ENCODE measurements around the gene ZNF705A. TPM values are rescaled to one million over a fixed set of nuclear protein-coding genes. Genes with fewer than 3 reads are reported as not detected.
A peak's percentile ranks its signal among the peaks of the same experiment; 100 is the strongest.
"Not testable (repeated sequence)": the region's sequence is repeated elsewhere in the genome, so short reads cannot be mapped to it uniquely, and the experiment has no call there.

ZNF705A gene
- under 0.01 TPM in 1 of 2 replicates, not detected in the other for total RNA-seq

DNA sequence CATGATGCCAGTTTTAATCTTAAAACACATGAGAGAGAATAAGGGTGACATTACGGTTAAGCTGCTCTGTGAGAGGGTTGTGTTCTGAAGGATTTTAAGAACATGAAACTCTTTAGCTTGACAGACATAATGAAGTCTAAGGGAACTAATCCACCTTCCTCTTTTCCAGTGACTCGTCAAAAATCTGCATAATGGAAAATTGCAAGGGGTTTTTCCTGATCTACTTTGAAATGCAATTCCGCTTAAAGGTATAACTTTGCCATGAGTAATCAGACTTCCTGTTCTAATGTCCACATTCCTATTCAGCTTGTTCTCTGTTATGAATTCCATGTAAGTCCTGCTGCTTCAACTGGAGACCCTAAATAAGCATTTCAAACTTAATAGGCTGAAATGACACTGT, at the start of gene ZNF705A:
ZNF705A (plus strand) TSS at position 171 of the 400 bp plus-strand sequence. CDS start 15,611 bp downstream, outside the sequence.
- peak; percentile 86 to 93 for DNase-seq (ENCODE audit: low read depth in 2 of 2)

DNA sequence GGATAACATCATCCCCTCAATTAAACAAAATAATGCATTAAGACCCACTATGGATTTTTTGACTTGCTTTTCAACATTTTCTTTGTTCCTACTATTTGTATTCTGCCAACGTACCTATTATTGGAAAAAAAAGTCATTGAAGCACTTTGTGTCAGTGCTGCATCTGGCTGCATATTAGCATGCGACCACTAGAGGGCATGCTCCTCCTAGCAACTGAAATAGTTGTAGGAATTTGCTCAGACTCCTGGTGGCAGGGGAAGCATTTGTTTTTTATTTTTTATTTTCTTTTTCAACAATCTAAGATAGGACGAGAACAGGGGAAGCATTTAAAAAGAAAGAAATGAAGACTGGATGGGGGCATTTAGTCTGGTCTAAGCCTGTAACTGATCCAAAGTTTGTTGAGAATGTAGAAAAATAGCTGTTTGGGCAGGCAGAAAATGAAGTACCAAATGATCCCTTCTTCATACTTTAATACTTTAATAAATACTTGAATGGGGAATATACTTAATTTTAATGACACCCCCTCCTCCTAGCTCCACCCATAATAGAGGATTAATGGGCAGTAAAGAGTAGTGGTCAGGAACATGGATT, 47.9 kb upstream of the ZNF705A start:
- DNase-seq (ENCODE audit: low read depth in 2 of 2): peak; percentile 78 to 82

DNA sequence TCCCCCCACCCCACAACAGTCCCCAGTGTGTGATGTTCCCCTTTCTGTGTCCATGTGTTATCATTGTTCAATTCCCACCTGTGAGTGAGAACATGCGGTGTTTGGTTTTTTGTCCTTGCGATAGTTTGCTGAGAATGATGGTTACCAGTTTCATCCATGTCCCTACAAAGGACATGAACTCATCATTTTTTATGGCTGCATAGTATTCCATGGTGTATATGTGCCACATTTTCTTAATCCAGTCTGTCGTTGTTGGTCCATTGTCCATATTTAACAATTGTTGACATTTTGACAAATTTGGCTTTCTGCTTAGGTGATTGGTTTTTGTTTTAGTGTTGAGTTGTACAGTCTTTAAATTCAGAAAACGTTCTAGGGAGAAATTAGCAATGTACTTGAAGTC, 43.7 kb upstream of the ZNF705A start:
- not testable (repeated sequence) for DNase-seq (ENCODE audit: low read depth in 2 of 2)

- DNase-seq (ENCODE audit: low read depth in 2 of 2): no peak
Observed at GRCh38 chr12:8120072-8120713, 36.6 kb upstream of the ZNF705A start.

- DNase-seq (ENCODE audit: low read depth in 2 of 2): no peak
Observed at GRCh38 chr12:8123124-8123912, 33.5 kb upstream of the ZNF705A start, which contains the start of gene CLEC4A. Gene CLEC4A (plus strand): TSS chr12:8123617. CDS start chr12:8123879, 262 bp downstream.

GRCh38 chr12:8127138-8127537, 29.7 kb upstream of the ZNF705A start:
- DNase-seq (ENCODE audit: low read depth in 2 of 2): no peak

DNA sequence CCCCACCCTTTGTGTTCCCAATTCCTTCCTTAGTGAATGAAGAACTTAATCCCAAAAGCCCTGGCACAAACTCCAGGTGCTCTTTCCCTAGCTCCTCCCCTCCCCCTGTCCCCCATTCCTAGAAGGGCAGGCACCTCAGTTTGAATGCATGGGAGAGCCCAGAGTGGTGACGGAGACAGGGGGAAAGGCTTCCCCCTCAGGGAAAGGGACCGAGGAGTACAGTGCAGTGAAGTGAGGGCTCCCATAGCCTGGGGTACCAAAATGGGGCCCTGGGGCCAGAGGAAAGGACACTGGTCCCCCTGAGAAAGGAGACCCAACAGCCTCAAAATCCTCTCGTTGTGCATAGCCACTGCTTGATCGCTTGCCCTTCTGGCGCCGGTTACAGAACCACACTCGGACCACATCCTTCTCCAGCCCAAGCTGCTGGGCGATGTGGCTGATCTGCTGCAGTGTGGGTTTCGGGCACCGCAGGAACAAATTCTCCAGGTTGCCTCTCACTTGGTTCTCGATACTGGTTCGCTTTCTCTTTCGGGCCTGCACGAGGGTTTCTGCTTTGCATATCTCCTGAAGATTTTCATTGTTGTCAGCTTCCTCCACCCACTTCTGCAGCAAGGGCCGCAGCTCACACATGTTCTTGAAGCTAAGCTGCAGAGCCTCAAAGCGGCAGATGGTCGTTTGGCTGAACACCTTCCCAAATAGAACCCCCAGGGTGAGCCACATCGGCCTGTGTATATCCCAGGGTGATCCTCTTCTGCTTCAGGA, 23.0 kb upstream of the ZNF705A start:
- DNase-seq (ENCODE audit: low read depth in 2 of 2): not testable (repeated sequence)

DNA sequence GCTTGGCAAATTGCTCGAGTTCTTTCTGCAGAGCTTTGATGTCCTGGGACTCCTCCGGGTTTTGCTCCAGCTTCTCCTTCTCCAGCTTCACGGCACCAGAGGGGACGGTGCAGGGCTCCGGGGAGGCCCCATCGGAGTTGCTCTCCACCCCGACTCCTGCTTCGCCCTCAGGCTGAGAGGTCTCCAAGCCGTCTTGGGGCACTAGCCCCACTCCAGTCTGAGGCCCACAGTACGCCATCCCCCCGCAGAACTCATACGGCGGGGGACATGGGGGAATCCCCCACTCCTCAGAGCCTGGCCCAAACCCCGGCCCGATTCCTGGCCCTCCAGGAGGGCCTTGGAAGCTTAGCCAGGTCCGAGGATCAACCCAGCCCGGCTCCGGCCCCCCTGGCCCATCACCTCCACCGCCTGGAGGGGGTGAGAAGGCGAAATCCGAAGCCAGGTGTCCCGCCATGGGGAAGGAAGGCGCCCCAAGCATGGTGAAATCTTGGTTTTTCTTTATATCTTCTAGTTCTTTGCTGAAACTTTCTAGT, 22.4 kb upstream of the ZNF705A start:
- DNase-seq (ENCODE audit: low read depth in 2 of 2): not testable (repeated sequence)

- not testable (repeated sequence) for DNase-seq (ENCODE audit: low read depth in 2 of 2)
Observed at GRCh38 chr12:8141647-8142046, 15.2 kb upstream of the ZNF705A start.

DNA sequence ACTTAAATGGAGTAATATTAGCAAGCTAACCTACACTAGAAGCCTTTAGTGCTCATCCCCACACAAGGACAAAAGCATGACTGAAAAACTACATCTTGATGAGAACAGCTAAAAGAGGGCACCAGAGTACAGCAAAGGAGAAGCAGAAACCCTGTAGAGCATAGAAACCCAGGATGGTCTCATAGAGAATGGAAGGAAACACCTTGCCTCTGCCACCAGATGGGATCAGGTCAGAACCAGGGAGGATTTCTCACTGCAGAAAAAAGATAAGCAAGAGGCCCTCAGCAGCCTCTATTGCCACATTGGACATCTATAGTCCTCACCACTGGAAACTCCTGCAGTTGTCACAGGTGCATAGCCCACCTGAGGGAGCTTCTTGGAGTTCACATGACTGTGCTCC, 13.6 kb upstream of the ZNF705A start:
- no peak for DNase-seq (ENCODE audit: low read depth in 2 of 2)

DNA sequence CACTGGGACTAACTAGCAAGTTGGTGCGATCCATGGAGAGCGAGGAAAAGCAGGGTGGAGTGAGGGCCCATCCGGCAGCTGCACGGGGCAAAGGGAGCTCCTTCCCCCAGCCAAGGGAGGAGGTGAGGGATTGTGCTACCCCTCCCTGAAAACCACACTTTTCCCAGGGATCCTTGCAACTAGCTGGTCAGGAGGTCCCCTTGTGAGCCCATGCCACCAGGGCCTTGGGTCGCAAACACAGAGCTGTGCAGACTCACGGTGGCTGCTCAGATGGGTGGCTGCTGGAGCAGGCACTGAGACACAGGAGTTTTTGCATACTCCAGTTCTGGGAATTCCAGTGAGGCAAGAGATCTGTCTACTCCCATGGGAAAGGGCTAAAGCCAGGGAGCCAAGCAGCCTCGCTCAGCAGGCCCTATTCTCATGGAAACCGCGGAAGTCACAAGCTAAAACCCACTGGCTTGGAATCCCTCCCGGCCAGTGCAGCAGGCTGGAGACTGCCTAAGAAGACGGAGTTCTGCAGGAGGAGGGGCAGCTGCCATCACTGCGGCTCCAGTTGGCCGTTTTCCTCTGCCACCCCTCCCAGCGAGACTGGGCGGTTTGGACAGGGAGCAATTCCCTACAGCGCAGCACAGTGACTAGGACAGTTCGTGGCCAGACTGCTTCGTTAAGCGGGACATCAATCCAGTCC, 10.9 kb upstream of the ZNF705A start:
- no peak for DNase-seq (ENCODE audit: low read depth in 2 of 2)

GRCh38 chr12:8146442-8146771, 10.4 kb upstream of the ZNF705A start:
- no peak for DNase-seq (ENCODE audit: low read depth in 2 of 2)

DNA sequence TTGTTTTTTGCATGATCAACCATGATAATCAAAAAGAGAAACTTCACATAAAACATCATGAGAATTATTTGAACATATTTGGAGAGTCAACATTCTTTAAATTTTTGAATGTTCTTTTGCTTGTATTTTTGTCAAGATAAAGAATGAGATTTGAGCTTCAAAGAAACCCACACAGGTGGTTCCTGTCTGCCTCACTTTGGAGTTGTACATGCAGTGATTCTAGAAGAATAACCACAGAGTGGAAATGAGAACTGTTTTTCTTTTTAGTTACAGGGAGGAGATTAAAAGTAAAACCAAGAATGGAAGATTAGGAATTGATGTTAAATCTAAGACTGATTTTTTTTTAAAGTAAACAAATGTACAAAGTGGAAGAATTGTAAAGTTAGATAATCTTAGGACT, 2.3 kb upstream of the ZNF705A start:
- peak in 1 of 2 donors; percentile 25 for DNase-seq (ENCODE audit: low read depth in 2 of 2)

DNA sequence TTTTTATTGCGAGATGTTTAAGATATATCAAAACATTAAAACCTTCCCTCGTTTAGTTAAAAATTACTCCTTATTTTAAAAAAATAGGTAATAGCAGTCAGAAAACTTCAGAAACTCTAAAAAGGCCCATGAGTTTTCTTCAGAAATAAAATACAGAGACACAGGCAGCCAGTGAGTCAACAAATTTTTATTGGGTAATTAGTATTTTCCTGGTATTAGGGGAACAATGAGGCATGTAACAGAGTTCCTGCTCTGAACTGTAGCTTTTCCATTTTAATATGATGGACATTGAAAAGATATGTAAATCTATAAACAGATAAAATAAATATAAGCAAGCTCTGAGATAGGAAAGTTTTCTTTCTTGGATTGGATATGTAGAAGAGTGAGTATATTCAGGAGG, 399 bp upstream of the ZNF705A start:
- no peak for DNase-seq (ENCODE audit: low read depth in 2 of 2)

DNA sequence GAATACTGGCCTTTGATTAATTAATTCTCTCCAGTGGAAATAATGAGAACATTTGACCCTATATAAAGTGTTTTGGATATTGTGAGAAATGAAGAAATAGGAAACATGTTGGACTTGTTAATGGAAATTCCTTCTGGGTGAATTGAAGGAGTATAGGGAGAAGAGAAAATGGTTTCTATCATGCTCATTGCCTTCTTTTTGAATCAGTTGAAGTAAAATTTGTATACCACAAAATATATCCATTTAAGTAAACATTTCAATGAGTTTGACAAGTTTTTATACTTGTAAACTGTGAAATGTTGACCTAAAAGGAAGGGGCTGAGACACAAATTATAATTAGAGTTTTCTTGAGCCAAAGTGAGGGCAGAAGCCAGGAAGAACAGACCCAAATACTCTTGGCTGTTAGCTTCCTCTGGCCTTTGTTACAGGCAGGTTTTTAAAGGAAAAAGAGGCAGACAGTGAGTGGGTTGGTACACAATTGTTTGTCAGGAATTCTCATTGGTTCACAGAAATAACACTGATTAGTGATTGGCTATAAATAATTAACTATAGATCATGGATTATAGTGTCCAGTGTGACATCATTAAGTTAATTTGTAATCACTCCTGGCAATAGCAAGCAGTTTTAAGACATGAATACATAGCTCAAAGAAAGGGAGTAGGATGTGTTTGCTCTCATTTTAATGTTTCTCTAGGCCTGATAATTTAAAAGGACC, 826 bp downstream of the ZNF705A start:
- peak in 1 of 2 donors; percentile 12 for DNase-seq (ENCODE audit: low read depth in 2 of 2)

- DNase-seq (ENCODE audit: low read depth in 2 of 2): not testable (repeated sequence)
Observed at GRCh38 chr12:8172911-8173310, 16.1 kb downstream of the ZNF705A start.

GRCh38 chr12:8179989-8180585, 23.3 kb downstream of the ZNF705A start:
- peak in 1 of 2 donors; percentile 21 for DNase-seq (ENCODE audit: low read depth in 2 of 2)

- not testable (repeated sequence) for DNase-seq (ENCODE audit: low read depth in 2 of 2)
Observed at GRCh38 chr12:8181271-8181670, 24.5 kb downstream of the ZNF705A start.

DNA sequence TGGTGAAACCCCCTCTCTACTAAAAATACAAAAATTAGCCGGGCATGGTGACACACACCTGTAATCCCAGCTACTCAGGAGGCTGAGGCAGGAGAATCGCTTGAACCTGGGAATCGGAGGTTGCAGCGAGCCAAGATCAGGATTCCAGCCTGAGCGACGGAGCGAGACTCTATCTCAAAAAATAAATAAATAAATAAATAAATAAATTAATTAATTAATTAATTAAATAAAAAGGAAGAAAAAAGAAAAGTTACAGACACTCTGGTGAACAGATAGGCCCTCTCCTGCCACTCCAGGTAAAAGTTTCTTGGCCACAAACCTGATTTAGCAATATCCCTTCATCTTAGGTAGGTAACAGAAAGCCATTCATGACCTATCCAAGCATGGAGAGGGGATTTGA, 26.1 kb downstream of the ZNF705A start:
- DNase-seq (ENCODE audit: low read depth in 2 of 2): not testable (repeated sequence)

GRCh38 chr12:8183346-8183745, 26.5 kb downstream of the ZNF705A start:
- not testable (repeated sequence) for DNase-seq (ENCODE audit: low read depth in 2 of 2)
